GM19452 (cell line): ENCODE results near the gene MTR.
"Not testable (repeated sequence)": the region's sequence is repeated elsewhere in the genome, so short reads cannot be mapped to it uniquely, and the experiment has no call there.

Experiments
- ATAC-seq: cut with Tn5 transposase; IDR thresholded peaks from one replicate; pipeline ENCODE4 v1.9.1; 2021; ENCODE audit not compliant: unreplicated experiment

The MTR gene

DNA sequence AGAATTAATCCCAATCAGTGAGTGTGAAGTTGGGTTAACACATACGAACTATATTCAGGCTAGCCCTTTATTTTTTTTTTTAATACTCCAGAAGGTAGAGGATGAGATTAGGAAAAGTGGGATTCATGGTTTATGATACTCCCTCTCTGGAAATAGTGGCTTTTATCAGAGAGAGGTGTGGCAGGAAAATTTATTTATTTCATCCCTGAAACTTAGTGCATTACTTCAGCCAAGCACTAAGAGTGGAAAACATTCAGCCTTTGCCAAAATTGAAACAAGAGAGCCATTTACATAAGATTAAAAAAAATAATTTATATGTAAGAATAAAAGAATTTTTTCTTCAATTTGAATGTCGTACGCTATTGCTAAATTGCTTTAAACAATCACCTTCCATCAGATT lies 35.0 kb downstream of the MTR start:
- ATAC-seq = no peak

DNA sequence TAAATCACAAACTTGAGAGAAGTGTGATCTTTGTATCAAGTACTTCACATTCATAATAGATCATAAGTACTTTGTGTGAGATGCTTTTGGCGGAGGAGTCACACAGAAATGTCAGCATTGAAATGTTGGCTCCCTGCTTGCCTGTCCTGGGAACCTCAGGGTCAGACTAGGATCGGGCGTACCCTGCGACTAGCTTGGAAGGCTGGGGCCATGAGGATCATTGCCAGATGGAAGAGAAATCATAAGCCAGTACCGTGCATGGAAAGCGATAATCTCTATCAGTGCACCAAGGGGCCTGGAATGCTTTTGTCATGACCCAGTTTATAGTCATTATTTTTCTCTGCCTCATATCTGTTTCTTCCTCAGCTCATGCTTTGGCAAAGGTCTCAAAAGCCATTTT lies 35.5 kb downstream of the MTR start:
- no peak for ATAC-seq

DNA sequence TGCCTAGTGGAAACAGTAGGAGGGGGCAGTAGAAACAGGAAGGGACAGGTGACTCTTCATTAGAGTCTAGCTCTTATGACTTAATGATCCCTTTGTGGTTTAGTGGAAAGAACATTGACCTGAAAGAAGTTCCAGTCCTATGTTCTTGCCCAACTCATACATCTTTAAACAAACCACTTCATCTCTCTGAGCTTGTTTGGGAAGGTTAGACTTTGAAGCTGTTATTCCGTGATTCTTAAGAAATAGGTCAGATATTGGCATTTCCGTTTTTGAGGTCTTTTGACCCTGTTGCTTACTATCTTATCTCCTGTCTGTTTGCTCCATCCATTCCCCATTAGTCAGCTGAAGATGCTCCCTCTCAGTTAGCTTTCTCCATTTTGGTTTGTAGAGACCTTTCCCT lies 38.5 kb downstream of the MTR start:
- ATAC-seq = no peak

- ATAC-seq = no peak
Observed at GRCh38 chr1:236834876-236835275, 39.8 kb downstream of the MTR start.

- no peak for ATAC-seq
Observed at GRCh38 chr1:236835491-236835890, 40.4 kb downstream of the MTR start.

DNA sequence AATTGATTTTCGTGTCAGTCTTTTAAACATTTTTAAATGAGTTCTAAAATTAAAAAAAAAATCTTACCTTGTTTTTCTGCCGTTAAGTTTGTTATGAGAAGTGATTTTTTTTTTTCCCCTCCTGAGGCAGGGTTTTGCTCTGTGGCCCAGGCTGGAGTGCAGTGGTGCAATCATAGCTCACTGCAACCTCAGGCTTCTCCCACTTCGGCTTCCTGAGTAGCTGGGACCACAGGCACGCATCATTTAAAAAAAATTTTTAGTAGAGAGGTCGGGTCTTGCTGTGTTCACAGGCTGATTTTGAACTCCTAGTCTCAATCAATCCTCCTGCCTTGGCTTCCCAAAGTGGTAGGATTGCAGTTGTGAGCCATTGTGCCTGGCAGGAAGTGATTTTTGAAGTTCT lies 41.1 kb downstream of the MTR start:
- no peak for ATAC-seq

GRCh38 chr1:236837115-236837514 lies 42.0 kb downstream of the MTR start:
- no peak for ATAC-seq

DNA sequence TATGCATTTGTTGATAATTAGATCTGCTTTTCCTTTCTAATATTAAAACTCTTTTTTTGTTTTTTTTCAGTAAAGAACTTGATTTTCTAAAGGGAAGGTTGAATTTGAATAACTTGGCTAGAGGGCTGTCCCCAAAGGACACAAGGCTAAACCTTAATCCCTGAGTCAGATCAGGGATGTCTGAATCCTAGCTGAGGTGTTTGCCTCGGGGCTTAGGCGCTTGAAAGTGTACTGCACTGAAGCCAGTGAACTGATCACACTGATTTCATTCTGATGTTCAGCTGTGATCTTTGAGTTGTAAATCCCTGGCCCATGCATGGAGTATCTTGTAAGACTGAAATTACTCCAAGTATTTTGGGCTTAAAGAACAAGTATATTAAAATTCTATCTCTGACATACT lies 42.8 kb downstream of the MTR start:
- ATAC-seq = no peak

DNA sequence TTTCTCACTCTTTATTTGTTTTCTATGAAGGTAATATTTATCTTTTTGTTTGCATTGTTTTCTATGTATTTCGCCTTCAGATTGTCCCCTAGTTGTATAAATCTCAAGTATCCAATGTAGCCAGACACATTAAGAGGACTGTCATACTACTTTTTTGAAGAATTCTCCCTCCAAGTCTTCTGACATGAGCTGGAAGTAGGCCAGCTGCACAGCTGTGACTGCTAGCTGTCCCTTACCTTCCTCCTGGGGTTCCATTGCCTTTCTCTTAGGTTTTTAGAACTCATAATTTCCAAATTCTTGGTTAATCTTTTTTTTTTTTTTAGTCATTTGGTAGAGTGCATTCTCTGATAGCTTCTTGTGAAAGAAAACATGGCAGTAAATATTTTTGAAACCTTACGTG lies 46.2 kb downstream of the MTR start:
- no peak for ATAC-seq

GRCh38 chr1:236844499-236845271 lies 49.6 kb downstream of the MTR start:
- no peak for ATAC-seq

- no peak for ATAC-seq
Observed at GRCh38 chr1:236845830-236846229, 50.7 kb downstream of the MTR start.

- no peak for ATAC-seq
Observed at GRCh38 chr1:236848274-236848923, 53.3 kb downstream of the MTR start.

DNA sequence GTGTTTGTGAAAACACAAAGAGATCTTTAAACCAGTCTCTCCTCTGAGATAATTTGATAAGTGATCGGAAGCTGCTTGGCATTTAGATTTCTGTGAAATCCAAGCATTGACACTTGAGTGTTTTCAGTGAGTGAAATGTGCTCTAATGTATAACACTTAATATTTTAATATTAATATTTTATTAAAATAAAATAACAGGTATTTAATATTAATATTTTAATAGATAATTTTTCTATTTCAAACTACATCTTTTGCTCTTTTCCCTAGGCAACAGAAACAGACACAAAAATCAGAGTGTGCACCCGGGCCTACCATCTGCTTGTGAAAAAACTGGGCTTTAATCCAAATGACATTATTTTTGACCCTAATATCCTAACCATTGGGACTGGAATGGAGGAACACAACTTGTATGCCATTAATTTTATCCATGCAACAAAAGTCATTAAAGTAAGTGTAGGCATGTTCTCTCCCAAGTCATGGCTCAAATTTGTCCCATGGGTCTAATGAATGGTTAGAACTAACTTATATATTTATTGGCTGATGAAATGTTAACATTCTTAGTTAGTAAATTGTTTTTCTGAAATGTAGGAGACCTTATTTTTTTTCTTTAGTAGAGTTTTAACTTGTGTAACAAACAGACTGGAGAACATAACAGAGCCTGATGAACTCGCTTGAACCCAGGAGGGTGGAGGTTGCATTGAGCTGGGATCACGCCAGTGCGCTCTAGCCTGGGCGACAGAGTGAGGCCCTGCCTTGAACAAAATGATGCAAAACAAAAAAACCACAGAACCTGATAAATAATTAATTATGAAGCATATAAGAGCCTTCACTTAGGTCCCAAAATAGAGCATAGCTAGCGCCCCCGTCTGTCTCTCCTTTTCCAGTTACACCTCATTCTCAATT lies 55.2 kb downstream of the MTR start:
- no peak for ATAC-seq

- no peak for ATAC-seq
Observed at GRCh38 chr1:236851871-236852270, 56.8 kb downstream of the MTR start.

GRCh38 chr1:236853921-236854604 lies 59.0 kb downstream of the MTR start:
- ATAC-seq = no peak

GRCh38 chr1:236854605-236854983 lies 59.5 kb downstream of the MTR start:
- no peak for ATAC-seq

GRCh38 chr1:236856649-236857048 lies 61.6 kb downstream of the MTR start:
- not testable (repeated sequence) for ATAC-seq

- no peak for ATAC-seq
Observed at GRCh38 chr1:236858165-236858564, 63.1 kb downstream of the MTR start.

DNA sequence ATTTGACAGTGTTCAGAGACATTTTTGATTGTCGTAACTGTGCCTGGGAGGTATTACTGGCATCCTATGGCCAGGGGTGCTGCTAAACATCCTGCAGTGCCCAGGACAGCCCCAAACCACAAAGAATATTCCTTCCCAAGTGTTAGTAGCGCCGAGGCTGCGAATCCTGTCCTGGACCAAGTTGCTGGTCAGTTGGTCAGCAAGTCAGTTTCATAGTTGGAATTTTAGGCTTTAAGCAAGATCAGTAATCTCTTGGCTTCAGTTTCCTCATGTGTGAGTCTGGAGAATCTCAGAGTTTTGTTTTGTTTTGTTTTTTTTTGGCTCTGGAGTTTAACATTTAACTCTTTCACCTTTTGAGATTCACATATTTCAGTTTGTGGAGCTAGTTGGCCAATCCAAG lies 65.0 kb downstream of the MTR start:
- ATAC-seq = no peak

DNA sequence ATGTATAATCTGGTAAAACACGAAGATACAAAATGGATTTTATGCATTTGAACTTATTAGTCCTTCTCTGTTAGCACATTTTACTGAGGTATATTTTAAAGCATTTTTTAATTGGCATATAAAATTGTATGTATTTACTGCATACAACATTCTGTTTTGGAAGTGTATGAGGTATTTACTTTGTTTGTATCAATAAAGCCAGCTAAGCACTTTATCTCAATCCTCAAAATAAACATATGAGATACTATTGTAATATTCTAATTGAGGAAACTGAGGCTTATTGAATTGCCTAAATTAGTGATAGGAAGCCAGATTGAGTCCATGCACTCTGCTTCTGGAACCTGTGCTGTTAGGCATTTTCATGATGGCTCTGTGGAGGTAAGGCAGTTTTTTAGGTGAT lies 65.6 kb downstream of the MTR start:
- no peak for ATAC-seq

GRCh38 chr1:236861560-236862218 lies 66.6 kb downstream of the MTR start:
- ATAC-seq = no peak
